Measurements from ENCODE around the gene ADAMTS16.

ADAMTS16 gene

DNA sequence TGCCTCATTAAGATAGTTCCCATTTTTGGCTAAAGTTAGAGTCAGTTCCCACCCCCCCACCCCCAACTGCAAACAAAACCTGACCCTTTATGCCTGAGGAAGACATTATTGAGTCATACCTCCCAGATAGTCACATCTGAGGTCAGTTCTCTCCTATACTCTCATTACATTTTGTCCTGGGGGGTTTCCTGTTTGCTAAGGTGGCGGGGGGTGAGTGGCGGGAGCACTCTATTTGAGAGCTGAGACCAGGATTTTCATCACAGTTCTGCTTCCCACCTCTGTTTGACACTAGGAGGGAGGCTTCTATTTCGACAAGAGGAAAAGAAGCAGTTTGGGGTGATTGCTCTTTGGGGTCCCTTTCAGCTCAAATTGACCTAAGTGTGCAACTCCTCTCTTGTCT, 222.9 kb downstream of the ADAMTS16 start:
- no peak overlapping the region for H3K27ac ChIP-seq

GRCh38 chr5:5364932-5365331, 224.8 kb downstream of the ADAMTS16 start:
- TF ChIP-seq CTCF (conservative IDR thresholded peaks at IDR 0.05): no peak
- H3K27ac ChIP-seq: no peak overlapping the region

More for the DNA sequence above, 222.9 kb downstream of the ADAMTS16 start:
- TF ChIP-seq CTCF (conservative IDR thresholded peaks at IDR 0.05): no peak

GRCh38 chr5:5367739-5368138, 227.6 kb downstream of the ADAMTS16 start:
- H3K27ac ChIP-seq: no peak overlapping the region
- TF ChIP-seq CTCF (conservative IDR thresholded peaks at IDR 0.05): no peak

DNA sequence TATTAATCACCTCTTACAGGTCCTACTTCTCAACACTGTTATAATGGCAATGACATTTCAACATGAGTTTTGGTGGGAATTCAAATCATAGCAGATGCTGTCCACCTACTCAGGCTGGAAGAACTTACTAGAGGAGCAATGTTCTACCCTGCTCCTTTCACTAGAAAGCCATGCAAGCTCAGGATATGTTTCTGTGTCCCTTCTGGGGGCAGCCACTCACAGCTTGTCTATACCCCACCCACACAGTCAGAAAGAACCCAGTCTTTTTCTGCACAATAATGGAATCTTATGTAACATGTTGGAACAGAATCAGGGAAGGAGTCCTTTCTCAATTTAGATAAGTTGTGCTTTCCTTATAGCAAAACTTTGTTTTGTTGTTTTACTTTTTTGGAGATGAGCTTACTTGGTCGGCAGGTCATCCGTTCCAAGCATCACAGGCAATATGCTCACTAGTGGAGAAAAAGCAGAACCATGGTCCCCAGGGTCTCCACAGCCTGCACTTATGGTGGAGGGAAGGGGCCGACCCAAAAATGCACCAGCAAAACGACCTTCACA, 229.0 kb downstream of the ADAMTS16 start:
- no peak for TF ChIP-seq CTCF (conservative IDR thresholded peaks at IDR 0.05)
- no peak overlapping the region for H3K27ac ChIP-seq
